GM18508 (cell line): ENCODE data around the gene PLSCR3.

Experiments used
- ATAC-seq: cut with Tn5 transposase; IDR thresholded peaks from one replicate; pipeline ENCODE4 v1.9.1; 2021; ENCODE audit warnings: moderate number of reproducible peaks; ENCODE audit not compliant: insufficient read depth, unreplicated experiment

PLSCR3 gene

GRCh38 chr17:7426896-7427489 lies 32.7 kb upstream of the PLSCR3 start:
- no peak for ATAC-seq

GRCh38 chr17:7426203-7426863 lies 32.0 kb upstream of the PLSCR3 start:
- no peak for ATAC-seq

GRCh38 chr17:7425756-7426155 lies 31.4 kb upstream of the PLSCR3 start:
- ATAC-seq: no peak

GRCh38 chr17:7425316-7425715 lies 31.0 kb upstream of the PLSCR3 start, which contains the start of gene SPEM2:
SPEM2 (plus strand) TSS chr17:7425616; CDS start chr17:7425689, 73 bp downstream.
- no peak for ATAC-seq

GRCh38 chr17:7423679-7424078 lies 29.4 kb upstream of the PLSCR3 start:
- no peak for ATAC-seq

- no peak for ATAC-seq
Measured at GRCh38 chr17:7421186-7421585, 26.9 kb upstream of the PLSCR3 start.

GRCh38 chr17:7419819-7420610 lies 25.7 kb upstream of the PLSCR3 start, which contains the start of gene SPEM1:
SPEM1 (plus strand) TSS chr17:7420324; CDS start chr17:7420385, 61 bp downstream.
- ATAC-seq: no peak

- no peak for ATAC-seq
Measured at GRCh38 chr17:7418472-7419152, 24.3 kb upstream of the PLSCR3 start.

GRCh38 chr17:7417056-7417655 lies 22.8 kb upstream of the PLSCR3 start:
- no peak for ATAC-seq

GRCh38 chr17:7416323-7416722 lies 22.0 kb upstream of the PLSCR3 start:
- ATAC-seq: no peak

- ATAC-seq: no peak
Measured at GRCh38 chr17:7415784-7416183, 21.5 kb upstream of the PLSCR3 start.

GRCh38 chr17:7414837-7415236 lies 20.5 kb upstream of the PLSCR3 start:
- no peak for ATAC-seq

- ATAC-seq: no peak
Measured at GRCh38 chr17:7413346-7413985, 19.1 kb upstream of the PLSCR3 start.

- no peak for ATAC-seq
Measured at GRCh38 chr17:7411427-7411750, 17.1 kb upstream of the PLSCR3 start.

GRCh38 chr17:7410634-7411426 lies 16.5 kb upstream of the PLSCR3 start:
- no peak for ATAC-seq

GRCh38 chr17:7409716-7410115 lies 15.4 kb upstream of the PLSCR3 start:
- no peak for ATAC-seq

- ATAC-seq: no peak
Measured at GRCh38 chr17:7408863-7409262, 14.5 kb upstream of the PLSCR3 start.

GRCh38 chr17:7408252-7408727 lies 14.0 kb upstream of the PLSCR3 start:
- ATAC-seq: no peak
